Neuronal stem cell (in vitro differentiated cells): ENCODE results near the gene TMPRSS3. TPM values are rescaled to one million over a fixed set of nuclear protein-coding genes. Genes with fewer than 3 reads are reported as not detected.

Experiments used
- DNase-seq: peaks from one replicate; pipeline ENCODE4 v3.0.0-alpha.2; 2013; ENCODE audit warnings: low spot score
- H2AFZ ChIP-seq: one replicate; pipeline ENCODE4 v1.6.1; 2013; ENCODE audit warnings: mild to moderate bottlenecking, low read length, inconsistent platforms
- H2AK5ac ChIP-seq: 2 replicates; pipeline ENCODE4 v1.6.1; 2013; ENCODE audit warnings: low read depth, mild to moderate bottlenecking, inconsistent platforms, low read length, moderate library complexity, mixed read lengths
- H2BK120ac ChIP-seq: 2 replicates; pipeline ENCODE4 v1.6.1; 2013; ENCODE audit warnings: low read depth, mild to moderate bottlenecking, inconsistent platforms, low read length, moderate library complexity, mixed read lengths
- H2BK12ac ChIP-seq: one replicate; pipeline ENCODE4 v1.6.1; 2013; ENCODE audit warnings: low read length, inconsistent platforms
- H2BK15ac ChIP-seq: 2 replicates; pipeline ENCODE4 v1.6.1; 2013; ENCODE audit warnings: mild to moderate bottlenecking, low read length, inconsistent platforms, mixed read lengths
- H2BK5ac ChIP-seq: one replicate; pipeline ENCODE4 v1.6.1; 2013; ENCODE audit warnings: inconsistent platforms, mild to moderate bottlenecking, low read length, moderate library complexity
- H3K14ac ChIP-seq: one replicate; pipeline ENCODE4 v1.6.1; 2013; ENCODE audit warnings: low read length, inconsistent platforms
- H3K18ac ChIP-seq: 2 replicates; pipeline ENCODE4 v1.6.1; 2013; ENCODE audit warnings: low read length, inconsistent platforms
- H3K23ac ChIP-seq: 2 replicates; pipeline ENCODE4 v1.6.1; 2013; ENCODE audit warnings: low read depth, mild to moderate bottlenecking, mixed read lengths, low read length, inconsistent platforms; ENCODE audit not compliant: poor library complexity
- H3K27ac ChIP-seq: replicated peaks from 3 replicates; pipeline ENCODE4 v1.5.1; 2013; ENCODE audit warnings: low read length, inconsistent platforms
- H3K27me3 ChIP-seq, 3 experiments: 2 replicates each; pipeline ENCODE4 v1.6.1; 2013; ENCODE audit warnings: low read length in 3 of 3, mild to moderate bottlenecking in 2 of 3, inconsistent platforms in 1 of 3, low read depth in 1 of 3, mixed read lengths in 1 of 3, moderate library complexity in 1 of 3; ENCODE audit not compliant: control insufficient read depth in 3 of 3, insufficient read depth in 3 of 3
- H3K36me3 ChIP-seq, 2 donors: replicated peaks in 1 of 2; 2 replicates each; pipeline ENCODE4 v1.6.1; 2013; ENCODE audit warnings: low read length in 2 of 2; ENCODE audit not compliant: control insufficient read depth in 2 of 2, insufficient read depth in 2 of 2
- H3K4ac ChIP-seq: 2 replicates; pipeline ENCODE4 v1.6.1; 2013; ENCODE audit warnings: inconsistent platforms, mild to moderate bottlenecking, low read length, moderate library complexity
- H3K4me1 ChIP-seq, 2 donors: 1 replicate in 1 of 2; 2 replicates in 1 of 2; pipeline ENCODE4 v1.6.1; 2013; ENCODE audit warnings: low read length in 2 of 2, low read depth in 1 of 2; ENCODE audit not compliant: control insufficient read depth in 2 of 2, insufficient read depth in 1 of 2
- H3K4me2 ChIP-seq: one replicate; pipeline ENCODE4 v1.6.1; 2013; ENCODE audit warnings: mild to moderate bottlenecking, low read length, inconsistent platforms; ENCODE audit not compliant: insufficient read depth, poor library complexity, severe bottlenecking
- H3K4me3 ChIP-seq, 2 donors: 2 replicates each; pipeline ENCODE4 v1.5.1; 2013; ENCODE audit warnings: low read length in 2 of 2, mild to moderate bottlenecking in 2 of 2, inconsistent platforms in 1 of 2, moderate library complexity in 1 of 2
- H3K79me1 ChIP-seq: one replicate; pipeline ENCODE4 v1.6.1; 2013; ENCODE audit warnings: low read depth, mild to moderate bottlenecking, inconsistent platforms, low read length, moderate library complexity
- H3K9ac ChIP-seq: one replicate; pipeline ENCODE4 v1.6.1; 2013; ENCODE audit warnings: mild to moderate bottlenecking, low read depth, low read length, inconsistent platforms; ENCODE audit not compliant: poor library complexity
- H3K9me3 ChIP-seq, 2 donors: replicated peaks in 1 of 2; 2 replicates each; pipeline versions ENCODE3 to v1.6.1; 2013; ENCODE audit warnings: low read length in 2 of 2, mild to moderate bottlenecking in 2 of 2, inconsistent platforms in 1 of 2, low read depth in 1 of 2, mixed read lengths in 1 of 2, moderate library complexity in 1 of 2; ENCODE audit not compliant: control insufficient read depth in 2 of 2, insufficient read depth in 1 of 2
- H4K8ac ChIP-seq: one replicate; pipeline ENCODE4 v1.6.1; 2013; ENCODE audit warnings: low read depth, mild to moderate bottlenecking, inconsistent platforms, low read length, moderate library complexity
- H4K91ac ChIP-seq: one replicate; pipeline ENCODE4 v1.6.1; 2013; ENCODE audit warnings: low read length, low read depth, mild to moderate bottlenecking, inconsistent platforms; ENCODE audit not compliant: poor library complexity
- WGBS, 2 donors: extraction: QIAGEN DNeasy Blood & Tissue Kit; methylation state at CpG; one replicate each; pipeline ENCODE4 v1.1.7; 2013; ENCODE audit warnings: missing lambda C conversion rate in 2 of 2, mixed read lengths in 1 of 2; ENCODE audit not compliant: insufficient read length in 2 of 2, insufficient replicate concordance in 1 of 2; ENCODE audit errors: extremely low coverage in 2 of 2; 5-methylcytosine and 5-hydroxymethylcytosine counted together
- small RNA-seq: library from polyadenylated mRNA; stranded (forward); fragments of <200 nt; extraction: miRNeasy Mini kit (QIAGEN cat#:217004); gene quantifications from one replicate; pipeline ENCODE3, GENCODE V24; 2013; ENCODE audit not compliant: insufficient read depth

Gene TMPRSS3

DNA sequence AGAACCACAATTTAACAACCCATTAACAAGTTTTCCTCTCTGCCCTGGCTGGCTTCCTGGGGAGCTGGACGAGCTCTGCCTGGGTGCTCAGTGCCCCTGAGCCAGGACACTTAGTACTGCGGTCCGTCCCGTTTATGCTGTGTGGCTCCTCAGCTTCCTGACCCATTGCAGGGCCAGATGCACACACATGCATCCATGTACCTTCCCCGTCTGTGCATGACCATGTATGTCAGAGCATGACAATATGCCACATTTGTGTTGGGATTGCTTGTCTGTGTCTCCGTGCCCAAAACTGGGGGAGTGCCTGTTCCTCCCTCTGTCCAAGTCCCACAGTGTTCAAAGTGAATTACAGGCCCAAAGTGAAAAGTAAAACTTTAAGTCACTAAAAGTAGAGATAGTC, 71.0 kb downstream of the TMPRSS3 start:
- Histone ChIP-seq H4K8ac (no peak overlapping the region), H3K9ac (no peak overlapping the region), H3K4me1 (no peaks in the 10 kb centered on the region), H2BK12ac (no peak overlapping the region), H3K9me3 (no peaks in the 10 kb centered on the region), H3K14ac (no peak overlapping the region), H2BK5ac (no peak overlapping the region), H3K79me1 (no peaks in the 10 kb centered on the region), H3K23ac (no peak overlapping the region), H3K4ac (no peak overlapping the region), H3K27ac (no peak overlapping the region), H3K18ac (no peak overlapping the region), H3K36me3 (no peaks in the 10 kb centered on the region), H4K91ac (no peak overlapping the region), H3K4me3 (no peak overlapping the region), H3K27me3 (no peaks in the 10 kb centered on the region), H2AK5ac (no peak overlapping the region), H2BK120ac (no peak overlapping the region), H2AFZ (no peak overlapping the region), H3K4me2 (no peak overlapping the region), H2BK15ac (no peak overlapping the region)
- WGBS, 2 donors: no CpG with 5 or more reads among the region's 6 CpGs
- DNase-seq: no peak

Small RNA genes lying within 50 kb of the gene (small RNA-seq; reads per million reads assigned to genes)
- gene RNU6-1149P: not detected
